ENCODE measurements around the gene POU1F1.
"Not testable (repeated sequence)": the region's sequence is repeated elsewhere in the genome, so short reads cannot be mapped to it uniquely, and the experiment has no call there.

The POU1F1 gene

GRCh38 chr3:87248831-87249230, 27.6 kb downstream of the POU1F1 start:
- DNase-seq, result no peak

GRCh38 chr3:87248231-87248630, 28.2 kb downstream of the POU1F1 start:
- DNase-seq, result not testable (repeated sequence)

- DNase-seq, result no peak
Measured at GRCh38 chr3:87247430-87247773, 29.0 kb downstream of the POU1F1 start.

- no peak for DNase-seq
Measured at GRCh38 chr3:87246662-87247429, 29.5 kb downstream of the POU1F1 start.

DNA sequence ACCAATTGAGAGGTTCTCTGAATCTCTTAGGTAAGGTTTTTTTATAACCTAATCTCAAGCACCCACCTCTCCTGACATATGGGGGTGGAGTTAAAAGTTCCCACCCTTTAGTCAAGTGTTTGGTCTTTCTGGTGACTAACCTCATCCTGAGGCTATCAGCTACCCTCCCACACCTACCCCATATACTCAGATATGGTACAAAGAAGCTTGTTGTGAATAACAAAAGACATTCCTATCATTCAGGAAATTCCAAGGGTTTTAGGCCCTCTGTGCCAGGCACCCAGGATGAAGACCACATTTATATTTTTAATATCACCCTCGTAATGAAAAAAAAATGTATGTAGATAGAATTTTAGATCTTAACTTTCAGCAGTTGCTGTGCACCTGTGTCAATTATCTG, 40.3 kb downstream of the POU1F1 start:
- DNase-seq, result no peak

DNA sequence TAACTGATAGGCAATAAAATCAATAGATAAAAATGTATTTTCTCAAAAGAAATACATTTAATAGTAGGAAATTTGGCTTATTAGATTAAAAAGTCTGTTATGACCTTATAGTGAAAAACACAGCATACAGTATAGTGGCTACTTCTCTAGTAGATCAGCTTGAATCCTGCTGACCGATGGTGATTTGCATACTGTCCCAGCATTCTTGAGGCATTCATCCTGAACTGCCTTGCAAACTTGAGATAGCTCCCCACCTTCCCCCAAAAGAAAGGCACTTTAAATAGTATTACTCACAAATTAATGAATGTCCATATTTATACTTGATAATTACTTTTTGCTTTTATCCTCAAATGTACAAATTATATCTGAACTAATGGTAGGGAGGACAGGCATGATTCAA, 42.6 kb downstream of the POU1F1 start:
- DNase-seq, result no peak

GRCh38 chr3:87229113-87229512, 47.3 kb downstream of the POU1F1 start:
- DNase-seq, result no peak

GRCh38 chr3:87228316-87228715, 48.1 kb downstream of the POU1F1 start:
- no peak for DNase-seq

- DNase-seq, result no peak
Measured at GRCh38 chr3:87227835-87228144, 48.6 kb downstream of the POU1F1 start.

GRCh38 chr3:87227104-87227834, 49.1 kb downstream of the POU1F1 start, which contains the start of gene CHMP2B:
TSS of gene CHMP2B (plus strand) at chr3:87227309. CDS start at chr3:87227523, 214 bp downstream.
- peak; percentile 94 for DNase-seq

- DNase-seq, result no peak
Measured at GRCh38 chr3:87225659-87226058, 50.7 kb downstream of the POU1F1 start.

GRCh38 chr3:87219611-87220010, 56.8 kb downstream of the POU1F1 start:
- no peak for DNase-seq

- DNase-seq, result no peak
Measured at GRCh38 chr3:87218560-87218959, 57.8 kb downstream of the POU1F1 start.

All from NCI-H2107 (cell line).